DMS53 treated with DMSO at 0.1 percent for 48 hours (cell line): ENCODE measurements around the gene ASB18.
A peak's percentile ranks its signal among the peaks of the same experiment; 100 is the strongest.

Experiments used
- DNase-seq: peaks from one replicate; lab custom pipeline; 2025; ENCODE audit not compliant: unreplicated experiment; lab: John Stamatoyannopoulos, UW

The ASB18 gene

DNA sequence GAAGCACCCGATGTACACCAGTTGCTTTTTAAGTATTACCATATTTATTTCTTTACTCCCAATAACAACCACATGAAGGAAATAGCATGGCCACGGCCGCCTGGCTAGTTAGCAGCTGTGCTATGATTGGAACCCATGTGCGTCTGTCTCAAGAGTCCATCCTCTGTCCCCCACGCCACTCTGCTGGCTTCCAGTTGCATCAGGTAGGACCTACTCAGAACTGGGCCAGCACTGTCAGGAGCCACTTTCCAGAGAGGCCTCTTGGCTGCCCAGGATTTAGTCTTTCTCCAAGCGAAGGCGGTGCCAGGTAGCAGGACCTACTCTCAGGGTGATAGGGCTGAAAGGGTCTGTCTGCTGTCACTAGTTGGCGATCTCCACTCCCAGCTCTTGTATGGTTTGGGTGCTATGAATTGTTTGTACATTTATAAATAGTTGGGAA, 22.1 kb downstream of the ASB18 start:
- no peak for DNase-seq

DNA sequence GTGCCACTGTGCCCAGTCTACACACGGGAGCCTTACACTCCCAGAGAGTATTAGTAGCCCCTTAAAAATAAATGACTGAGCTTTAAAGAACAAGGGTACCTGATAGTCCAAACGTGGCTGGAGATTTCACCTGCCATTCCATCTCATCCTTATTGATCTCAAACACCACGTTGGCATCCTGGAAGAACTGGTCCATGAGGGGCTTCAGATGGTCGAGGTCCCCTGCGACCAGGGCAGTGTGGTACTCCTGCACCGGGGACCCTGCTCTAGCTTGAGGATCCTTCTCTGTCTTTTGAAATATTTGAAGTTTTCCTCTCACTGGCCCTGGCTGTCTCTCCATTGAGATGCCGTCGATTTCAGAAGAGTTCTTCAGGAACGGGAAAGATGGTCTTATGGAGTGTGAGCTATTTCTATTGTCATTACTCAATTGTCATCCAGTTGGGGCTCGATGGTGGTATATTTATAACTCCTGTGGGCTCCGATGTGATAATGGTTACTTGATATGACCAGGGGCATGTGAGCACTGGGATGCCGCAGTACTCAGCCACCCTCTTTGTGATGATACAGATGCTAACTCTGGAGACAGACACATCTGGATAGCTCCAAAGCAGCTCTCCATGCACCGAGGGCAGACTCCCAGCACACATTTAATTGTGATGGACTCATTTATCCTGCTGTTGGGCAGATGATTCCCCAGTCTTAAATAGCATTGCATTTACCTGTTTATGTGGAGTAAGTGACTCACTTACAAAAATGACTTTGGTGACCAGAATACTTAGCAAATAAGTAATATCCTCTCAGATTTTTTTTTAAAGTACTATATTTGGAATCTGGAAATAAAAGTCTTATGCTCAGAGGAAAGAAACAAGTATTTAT, 22.8 kb downstream of the ASB18 start:
- DNase-seq = no peak

DNA sequence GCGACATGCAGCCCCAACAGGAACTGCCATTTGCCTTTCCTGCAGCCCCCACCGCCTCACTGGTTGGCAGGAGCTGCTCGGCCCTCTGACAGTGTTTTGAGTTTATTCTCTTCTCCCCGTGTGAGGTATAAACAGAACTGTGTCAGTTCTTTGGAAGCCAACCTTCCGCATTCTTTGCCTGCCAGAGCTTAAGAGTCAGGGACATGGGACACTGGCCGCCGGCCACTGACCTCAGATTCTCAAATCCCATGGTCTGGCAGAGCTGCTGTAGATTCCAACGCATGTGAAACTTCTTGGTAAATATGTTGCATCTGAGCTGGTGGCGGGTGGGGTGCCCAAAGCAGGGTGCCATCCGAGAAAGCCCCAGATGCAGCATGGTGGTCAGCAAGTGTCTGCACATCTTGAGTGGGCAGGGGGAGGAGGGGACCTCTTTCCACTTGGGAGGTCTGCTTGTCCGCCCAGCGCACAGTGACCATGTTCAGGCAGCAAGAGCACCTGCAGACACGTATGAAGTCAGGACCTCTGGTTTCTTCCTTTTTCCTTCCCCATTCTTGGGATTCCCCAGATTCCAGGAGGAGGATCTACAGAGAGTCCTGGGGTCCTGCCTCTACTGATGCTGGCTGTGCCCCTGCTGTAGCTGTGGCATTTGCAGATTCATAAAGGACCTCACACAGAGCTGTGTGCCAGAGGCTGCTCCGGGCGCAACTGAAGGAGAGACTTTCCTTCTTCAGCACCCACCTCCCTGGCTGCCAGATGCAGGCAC, 23.8 kb downstream of the ASB18 start:
- DNase-seq = no peak

- DNase-seq = no peak
Observed at GRCh38 chr2:236239276-236240065, 24.7 kb downstream of the ASB18 start.

DNA sequence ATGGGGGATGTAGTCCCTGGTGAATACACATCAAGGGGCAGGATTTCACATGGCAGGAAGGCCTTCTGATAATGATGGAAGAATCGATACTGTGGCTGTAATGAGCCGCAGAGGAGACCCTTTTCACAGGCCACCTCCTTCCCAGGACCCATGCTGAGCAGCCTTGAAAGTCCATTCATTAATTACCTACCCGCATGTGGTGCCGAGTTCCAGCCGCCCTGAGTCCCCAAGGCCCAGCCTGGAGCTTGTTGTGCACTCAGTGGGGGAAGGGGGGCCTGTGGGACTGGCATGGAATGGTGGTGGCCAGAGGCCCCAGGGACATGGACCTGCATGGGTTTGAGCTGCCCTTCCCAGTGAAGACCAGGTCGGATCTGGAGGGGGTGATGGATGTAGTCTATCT, 25.5 kb downstream of the ASB18 start:
- DNase-seq = no peak

- DNase-seq = no peak
Observed at GRCh38 chr2:236237468-236238190, 26.6 kb downstream of the ASB18 start.

- DNase-seq = no peak
Observed at GRCh38 chr2:236236559-236237452, 27.4 kb downstream of the ASB18 start.

DNA sequence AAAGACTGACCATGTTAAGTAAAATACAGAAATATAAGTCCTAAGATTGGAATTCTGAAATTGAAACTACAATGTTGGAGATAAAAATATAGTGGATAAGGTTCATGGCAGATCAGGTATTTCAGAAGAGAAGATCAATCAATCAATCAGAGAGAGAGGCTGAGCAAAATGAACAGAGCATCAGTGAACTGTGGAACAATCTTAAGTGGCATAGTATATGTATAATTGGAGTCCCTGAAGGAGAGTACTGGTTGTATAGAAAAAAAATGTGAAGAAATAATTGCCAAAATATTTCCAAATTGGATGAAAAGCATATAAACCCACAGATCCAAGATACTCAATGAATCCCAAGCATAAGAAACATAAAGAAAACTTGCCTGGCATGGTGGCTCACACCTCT, 35.0 kb downstream of the ASB18 start:
- no peak for DNase-seq

DNA sequence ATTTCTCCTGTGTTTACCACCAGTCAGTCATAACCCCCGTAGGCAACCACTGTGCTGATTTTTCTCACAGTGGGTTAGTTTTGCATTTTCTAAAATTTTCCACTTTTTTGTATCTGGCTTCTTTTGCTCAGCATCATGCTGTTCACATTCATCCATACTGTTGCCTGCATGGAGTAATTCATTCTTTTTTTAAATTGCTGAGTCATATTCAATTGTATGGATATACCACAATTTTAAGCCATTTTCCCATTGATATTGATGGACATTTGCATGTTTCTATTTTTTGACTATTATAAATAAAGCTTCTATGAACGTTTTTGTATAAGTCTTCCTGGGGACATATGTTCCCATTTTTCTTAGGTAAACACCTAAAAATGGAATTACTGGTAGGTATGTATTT, 40.5 kb downstream of the ASB18 start:
- no peak for DNase-seq

GRCh38 chr2:236221798-236222197, 42.4 kb downstream of the ASB18 start:
- no peak for DNase-seq

- DNase-seq = no peak
Observed at GRCh38 chr2:236219411-236219810, 44.8 kb downstream of the ASB18 start.

- no peak for DNase-seq
Observed at GRCh38 chr2:236217926-236218325, 46.3 kb downstream of the ASB18 start.

DNA sequence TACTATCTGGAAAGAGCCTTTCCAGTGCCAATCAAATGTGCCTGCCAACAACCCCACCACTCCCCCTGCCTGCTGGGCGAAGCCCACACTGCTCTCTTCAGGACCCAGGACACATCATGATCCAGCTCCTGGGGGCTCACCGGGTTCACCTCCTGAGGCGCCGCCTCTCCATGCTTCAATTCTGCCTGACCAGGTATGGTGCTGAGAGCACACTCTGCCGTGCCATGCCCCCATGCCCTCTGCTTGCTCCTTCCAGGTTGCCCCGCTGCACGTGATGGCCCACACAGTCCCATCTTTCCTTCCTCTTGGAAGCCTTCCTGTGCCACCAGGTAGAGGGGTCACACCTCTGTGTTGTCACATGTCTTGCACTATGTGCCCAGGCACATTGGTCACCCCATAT, 47.5 kb downstream of the ASB18 start:
- no peak for DNase-seq

DNA sequence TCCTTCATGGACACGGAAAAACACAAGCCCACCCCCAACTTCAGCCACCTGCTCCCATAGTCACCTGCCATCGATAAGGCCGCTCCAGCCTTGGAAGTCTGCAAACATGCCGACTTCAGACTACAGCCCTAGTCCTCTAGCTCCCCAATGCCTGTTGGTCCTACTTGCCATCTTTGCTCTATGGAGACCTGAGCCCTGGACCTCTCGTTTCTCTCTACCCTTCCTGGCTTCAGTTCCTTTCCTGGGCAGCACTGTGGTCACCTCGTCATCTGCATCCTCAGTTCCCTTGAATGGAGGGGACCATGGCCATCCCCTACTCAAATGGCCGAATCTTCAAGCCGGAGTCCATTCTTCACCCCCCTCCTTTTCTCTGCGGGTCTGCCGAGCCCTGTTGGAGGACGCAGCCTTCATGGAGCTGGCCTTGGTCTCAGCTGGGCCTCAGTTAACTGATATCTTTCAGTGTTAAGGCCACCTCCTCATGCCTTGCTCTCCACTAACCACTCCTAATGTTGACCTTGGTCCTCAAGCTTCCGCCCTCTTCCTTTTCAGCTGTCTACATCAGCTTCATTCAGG, 48.4 kb downstream of the ASB18 start:
- DNase-seq = peak; percentile 76

DNA sequence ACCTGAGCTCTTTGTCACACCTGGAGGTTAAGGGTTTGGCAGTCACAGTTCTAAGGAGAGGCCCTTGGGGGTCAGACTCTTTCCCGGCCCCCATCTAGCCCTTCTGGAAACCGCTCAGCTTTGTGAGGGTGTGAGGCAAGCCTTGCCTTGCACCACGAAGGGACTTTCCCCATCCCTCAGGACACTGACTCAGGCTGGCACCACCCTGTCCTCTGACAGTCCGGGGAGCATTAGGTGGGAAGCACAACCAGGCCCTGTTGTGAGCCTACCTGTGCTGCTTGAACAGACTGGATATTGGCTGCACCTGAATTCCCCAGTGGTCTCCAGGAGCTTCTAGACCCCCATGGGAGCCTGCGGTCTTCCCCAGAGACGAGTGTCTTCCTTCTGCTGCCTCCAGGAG, 49.0 kb downstream of the ASB18 start:
- no peak for DNase-seq

GRCh38 chr2:236214376-236214995, 49.7 kb downstream of the ASB18 start:
- no peak for DNase-seq

GRCh38 chr2:236211296-236211695, 52.9 kb downstream of the ASB18 start:
- no peak for DNase-seq

DNA sequence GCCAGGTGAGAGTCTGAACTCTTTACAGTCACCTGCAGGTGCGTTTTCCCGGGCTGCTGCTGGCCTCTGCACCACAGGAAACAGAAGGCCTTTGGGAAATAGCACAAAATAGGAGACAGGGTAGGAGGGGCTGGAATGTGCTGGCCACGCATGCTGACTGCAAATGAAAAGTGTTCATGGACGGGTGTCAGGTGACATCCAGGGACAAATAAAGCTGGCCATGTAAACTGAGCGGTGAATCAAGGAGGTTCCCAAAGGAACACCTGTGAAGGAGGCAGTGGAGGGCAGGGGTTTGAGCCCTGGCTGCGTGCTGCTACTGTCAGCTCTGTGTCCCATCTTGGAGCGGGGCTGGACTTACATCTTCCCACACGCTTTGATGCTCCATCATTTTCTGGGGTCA, 53.7 kb downstream of the ASB18 start:
- DNase-seq = peak; percentile 1

GRCh38 chr2:236209996-236210395, 54.2 kb downstream of the ASB18 start:
- DNase-seq = no peak
